Islet precursor cell (in vitro differentiated cells): ENCODE results near the gene SEPHS2.
"Not testable (repeated sequence)": the region's sequence is repeated elsewhere in the genome, so short reads cannot be mapped to it uniquely, and the experiment has no call there.

Experiments used
- DNase-seq: peaks from one replicate; pipeline ENCODE4 v3.0.0-alpha.2; 2018

The SEPHS2 gene

GRCh38 chr16:30461426-30461825, 15.8 kb upstream of the SEPHS2 start:
- DNase-seq, result not testable (repeated sequence)

DNA sequence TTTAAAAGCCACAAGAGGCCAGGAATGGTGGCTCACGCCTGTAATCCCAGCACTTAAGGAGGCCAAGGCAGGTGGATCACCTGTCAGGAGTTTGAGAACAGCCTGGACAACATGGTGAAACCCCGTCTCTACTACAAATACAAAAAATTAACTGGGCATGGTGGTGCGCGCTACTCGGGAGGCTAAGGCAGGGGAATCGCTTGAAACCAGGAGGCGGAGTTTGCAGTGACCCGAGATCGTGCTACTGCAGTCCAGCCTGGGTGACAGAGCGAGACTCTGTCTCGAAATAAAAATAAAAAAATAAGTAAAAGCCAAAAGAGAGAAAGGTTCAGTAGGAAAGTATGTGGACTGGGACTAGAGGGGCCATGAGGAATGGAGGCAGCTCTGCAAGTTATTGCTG, 13.8 kb upstream of the SEPHS2 start:
- DNase-seq, result no peak

DNA sequence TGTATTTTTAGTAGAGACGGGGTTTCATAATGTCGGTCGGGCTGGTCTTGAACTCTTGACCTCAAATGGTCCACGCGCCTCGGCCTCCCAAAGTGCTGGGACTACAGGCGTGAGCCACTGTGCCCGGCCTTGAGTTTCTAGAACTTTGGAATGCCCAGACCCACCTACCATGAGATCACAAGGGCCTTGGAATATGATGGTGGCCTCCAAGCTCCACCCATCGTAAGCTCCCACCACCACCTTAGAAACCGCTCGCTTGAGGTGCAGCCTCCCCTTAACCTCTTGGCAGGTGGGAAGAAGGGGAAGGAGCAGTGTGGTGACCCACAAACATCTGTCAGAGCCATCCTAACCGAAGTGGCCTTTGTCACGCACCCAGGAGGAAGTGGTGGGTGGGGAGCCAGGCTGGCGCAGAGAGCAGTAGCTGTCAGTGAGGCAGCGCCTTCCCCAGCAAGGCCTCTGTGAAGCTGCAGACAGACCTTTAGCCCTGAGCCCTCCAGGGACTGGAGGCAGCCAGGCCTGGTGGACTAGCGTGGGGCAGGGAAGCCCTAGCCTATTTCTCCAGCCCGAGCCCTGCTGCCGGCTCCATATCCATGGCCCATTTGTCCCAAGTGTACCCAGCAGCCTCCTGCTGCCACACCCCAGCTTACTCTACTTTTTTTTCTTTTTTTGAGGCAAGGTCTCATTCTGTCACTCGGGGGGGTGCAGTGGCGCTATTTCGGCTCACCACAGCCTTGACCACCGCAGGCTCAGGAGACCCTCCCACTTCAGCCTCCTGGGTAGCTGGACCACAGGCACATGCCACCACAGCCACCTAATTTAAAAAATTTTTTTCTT, 13.1 kb upstream of the SEPHS2 start:
- DNase-seq, result no peak

DNA sequence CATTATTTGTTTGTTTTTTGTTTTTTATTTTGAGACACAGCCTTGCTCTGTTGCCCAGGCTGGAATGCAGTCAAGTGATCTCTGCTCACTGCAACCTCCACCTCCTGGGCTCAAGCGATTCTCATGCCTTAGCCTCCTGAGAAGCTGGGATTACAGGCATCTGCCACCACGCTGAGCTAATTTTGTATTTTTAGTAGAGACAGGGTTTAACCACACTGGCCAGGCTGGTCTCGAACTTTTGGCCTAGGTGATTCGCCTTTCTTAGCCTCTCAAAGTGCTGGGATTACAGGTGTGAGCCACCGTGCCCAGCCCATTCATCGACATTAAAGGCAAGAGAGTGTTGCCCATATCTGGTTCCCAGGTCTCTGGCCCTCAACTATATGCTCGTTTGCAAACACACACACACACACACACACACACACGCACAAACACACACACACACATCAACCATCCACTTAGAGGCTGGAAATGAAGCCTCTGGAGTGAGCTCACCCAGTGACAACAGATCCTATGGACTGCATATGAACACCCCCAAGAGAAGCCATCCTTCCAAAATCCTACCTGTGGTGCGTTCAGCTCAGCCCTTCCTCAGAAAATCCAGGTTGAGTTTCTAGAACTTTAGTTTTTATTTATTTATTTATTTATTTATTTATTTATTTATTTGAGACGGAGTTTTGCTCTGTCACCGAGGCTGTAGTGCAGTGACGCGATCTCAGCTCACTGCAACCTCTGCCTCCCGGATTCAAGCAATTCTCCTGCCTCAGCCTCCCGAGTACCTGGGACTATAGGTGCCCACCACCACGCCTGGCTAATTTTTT, 12.3 kb upstream of the SEPHS2 start:
- no peak for DNase-seq

GRCh38 chr16:30457256-30457655, 11.6 kb upstream of the SEPHS2 start:
- no peak for DNase-seq

DNA sequence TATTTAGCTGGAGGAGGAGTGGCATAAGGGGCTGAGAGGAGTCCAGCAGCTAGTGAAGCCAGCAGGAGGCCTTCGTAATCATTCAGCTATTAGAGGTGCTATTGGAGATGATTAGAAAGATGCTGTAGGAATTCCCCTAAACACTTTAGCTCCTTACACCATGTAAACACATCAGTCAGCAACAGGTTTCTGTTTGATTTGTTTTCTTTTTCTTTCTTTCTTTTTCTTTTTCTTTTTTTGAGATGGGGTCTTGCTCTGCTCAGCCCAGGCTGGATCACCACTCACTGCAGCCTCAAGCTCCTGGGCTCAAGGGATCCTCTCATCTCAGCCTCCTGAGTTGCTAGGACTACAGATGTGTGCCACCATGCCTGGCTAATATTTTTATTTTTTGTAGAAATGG, 10.6 kb upstream of the SEPHS2 start:
- DNase-seq, result no peak

DNA sequence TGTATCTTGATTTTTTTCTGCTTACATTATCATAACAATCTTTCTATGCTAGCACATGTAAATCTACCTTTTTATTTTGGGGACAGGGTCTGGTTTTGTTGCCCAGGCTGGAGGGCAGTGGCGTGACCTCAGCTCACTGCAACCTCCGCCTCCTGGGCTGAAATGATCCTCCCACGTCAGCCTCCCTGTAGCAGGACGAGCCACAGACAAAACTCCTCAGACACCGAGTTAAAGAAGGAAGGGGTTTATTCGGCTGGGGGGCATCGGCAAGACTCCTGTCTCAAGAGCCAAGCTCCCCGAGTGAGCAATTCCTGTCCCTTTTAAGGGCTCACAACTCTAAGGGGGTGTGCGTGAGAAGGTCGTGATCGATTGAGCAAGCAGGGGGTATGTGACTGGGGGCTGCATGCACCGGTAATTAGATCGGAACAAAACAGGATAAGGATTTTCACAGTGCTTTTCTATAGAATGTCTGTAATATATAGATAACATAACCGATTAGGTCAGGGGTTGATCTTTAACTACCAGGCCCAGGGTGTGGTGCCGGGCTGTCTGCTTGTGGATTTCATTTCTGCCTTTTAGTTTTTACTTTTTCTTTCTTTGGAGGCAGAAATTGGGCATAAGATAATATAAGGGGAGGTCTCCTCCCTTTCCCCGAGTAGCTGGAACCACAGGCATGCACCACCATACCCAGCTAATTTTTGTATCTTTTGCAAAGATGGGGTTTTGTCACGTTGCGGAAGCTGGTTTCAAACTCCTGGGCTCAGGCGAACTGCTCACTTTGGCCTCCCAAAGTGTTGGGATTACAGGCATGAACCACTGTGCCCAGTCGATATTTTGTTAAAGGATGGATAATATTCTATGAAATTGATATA, 7.3 kb upstream of the SEPHS2 start:
- DNase-seq, result not testable (repeated sequence)

DNA sequence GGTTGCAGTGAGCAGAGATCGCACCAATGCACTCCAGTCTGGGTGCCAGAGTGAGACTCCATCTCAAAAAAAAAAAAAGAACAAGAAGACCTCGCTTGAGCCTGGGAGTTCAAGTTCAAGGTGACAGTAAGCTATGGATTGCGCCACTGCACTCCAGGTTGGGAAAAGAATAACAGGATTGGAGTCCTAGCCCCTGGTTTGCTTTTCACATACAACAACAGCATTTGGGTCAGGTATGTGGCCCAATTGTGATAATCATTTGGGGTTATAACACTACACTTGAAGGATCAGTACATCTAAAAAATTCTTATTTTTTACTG, 3.4 kb upstream of the SEPHS2 start:
- DNase-seq, result no peak

GRCh38 chr16:30447512-30448226, 2.0 kb upstream of the SEPHS2 start:
- DNase-seq, result no peak

GRCh38 chr16:30446203-30446595, 525 bp upstream of the SEPHS2 start:
- no peak for DNase-seq

GRCh38 chr16:30445149-30445407, 596 bp downstream of the SEPHS2 start:
- DNase-seq, result no peak

GRCh38 chr16:30444231-30445148, 1.2 kb downstream of the SEPHS2 start:
- DNase-seq, result no peak

DNA sequence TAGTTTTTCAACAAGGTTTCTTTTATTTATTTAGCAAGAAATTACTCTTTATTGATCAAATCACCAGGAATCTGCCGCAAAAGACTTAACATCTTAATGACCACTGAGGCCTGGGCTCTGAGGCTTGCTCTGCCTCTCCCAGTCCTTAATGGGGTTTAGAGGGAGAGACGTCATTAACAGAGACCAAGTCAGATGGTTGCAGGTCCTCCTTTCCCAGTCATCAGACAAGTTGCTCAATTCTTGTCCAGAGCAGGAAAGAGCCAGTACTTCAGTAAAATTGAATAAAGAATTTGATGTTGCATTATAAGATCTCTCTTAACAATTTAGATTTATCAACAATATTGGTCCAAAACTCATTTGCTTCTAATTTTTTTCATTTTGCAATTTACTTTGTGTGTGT, 2.0 kb downstream of the SEPHS2 start:
- no peak for DNase-seq

DNA sequence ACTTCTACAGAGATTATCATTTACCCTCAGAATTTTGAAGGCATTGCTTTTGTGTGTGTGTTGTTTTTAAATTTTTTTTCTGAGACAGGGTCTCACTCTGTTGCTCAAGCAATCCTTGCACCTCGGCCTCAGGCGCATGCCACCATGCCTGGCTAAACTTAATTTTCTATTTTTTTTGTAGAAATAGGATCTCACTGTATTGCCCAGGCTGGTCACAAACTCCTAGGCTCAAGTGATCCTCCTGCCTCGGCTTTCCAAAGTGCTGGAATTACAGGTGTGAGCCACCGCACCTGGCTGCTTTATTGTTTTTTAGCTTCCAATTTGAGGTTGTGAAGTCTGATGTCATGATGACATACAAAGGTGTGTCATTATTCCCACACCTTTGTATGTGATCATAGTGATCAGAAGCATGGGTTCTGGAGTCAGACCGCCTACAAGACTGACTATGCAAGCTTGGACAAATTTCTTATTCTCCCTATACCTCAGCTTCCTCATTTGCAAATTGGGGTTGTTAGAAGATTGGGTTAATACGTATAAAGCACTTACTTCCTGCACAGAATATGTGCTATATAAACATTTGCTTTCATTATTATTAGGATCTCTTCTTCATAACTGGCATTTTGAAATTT, 5.8 kb downstream of the SEPHS2 start:
- no peak for DNase-seq

DNA sequence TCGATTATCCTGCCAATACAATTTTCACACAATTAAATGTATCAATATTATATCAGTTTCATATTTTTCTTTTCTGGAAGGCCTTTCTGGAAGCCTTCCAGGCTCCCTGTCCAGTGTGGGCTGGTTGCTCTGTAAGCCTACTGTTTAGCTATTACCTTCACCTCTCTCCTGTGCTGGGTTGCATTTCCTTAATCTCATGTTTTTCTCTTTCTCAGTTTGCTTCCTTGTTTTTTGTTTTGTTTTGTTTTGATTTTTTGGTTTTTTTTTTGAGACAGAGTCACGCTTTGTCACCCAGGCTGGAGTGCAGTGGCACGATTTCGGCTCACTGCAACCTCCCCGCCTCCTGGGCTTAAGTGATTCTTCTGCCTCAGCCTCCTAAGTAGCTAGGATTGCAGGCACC, 6.8 kb downstream of the SEPHS2 start:
- DNase-seq, result no peak

DNA sequence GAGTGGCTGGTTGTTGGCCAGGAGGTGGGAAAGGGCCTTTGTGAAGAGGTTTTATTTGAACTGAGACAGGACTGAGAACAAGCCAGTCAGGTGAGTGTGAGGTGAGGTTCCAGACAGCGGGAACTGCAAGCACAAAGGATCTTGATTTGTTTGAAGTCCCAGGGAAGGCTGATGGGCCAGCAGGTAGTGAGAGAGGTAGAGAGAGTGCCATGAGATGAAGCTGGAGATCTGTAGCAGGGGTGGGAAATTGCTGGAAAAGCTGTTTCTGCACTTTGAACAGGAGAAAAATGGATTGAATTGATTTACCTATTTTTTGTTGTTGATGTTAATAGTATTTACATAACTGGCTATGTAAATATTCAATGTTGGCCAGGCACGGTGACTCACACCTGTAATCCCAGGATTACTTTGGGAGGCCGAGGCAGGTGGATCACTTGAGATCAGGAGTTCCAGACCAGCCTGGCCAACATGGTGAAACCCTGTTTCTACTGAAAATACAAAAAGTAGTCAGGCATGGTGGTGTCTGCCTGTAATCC, 8.1 kb downstream of the SEPHS2 start:
- DNase-seq, result no peak

DNA sequence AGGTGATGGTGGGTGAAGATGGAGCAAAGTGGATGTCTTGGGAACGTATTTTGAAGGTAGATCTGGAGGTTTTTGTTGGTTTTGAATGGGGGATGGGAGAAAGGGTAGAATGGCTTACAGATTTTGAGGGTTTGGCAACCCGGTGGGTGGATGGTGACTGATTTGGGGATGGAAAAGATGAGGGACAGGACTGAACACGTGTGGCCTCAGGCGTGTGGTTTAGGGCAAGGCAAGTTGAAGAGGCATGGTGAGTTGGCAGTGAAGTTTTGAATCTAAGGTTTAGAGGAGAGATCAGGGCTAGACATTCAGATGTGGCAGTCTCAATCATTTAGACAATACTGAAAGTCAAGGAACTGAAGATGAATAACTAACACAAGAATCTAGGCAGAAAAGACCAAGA, 10.8 kb downstream of the SEPHS2 start:
- no peak for DNase-seq

DNA sequence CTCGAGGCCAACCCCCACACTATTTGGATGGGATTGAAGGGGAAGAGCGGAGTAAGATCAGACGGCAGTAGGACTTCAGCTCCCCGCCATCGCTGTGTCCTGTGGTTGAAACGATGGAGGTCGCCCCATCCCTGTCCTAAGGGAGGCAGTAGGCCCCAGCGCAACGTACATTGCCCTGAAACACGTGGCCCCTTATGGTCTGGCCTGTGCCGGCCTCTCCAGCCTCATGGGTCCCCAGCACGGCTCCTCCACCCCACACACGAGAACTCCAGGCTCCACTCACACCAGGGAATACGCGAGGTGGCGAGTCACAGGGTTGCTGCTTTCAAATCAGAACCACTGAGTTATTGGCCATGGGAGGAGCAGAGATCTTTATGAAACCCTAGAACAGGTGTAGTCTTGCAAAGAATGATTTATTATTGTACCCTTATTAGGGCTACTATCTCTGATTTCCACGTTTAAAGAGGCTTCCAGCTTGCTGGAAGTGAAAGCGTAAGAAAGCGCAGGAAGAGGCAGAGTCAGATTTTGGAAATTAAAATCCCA, 15.2 kb downstream of the SEPHS2 start:
- no peak for DNase-seq

GRCh38 chr16:30429678-30430427, 15.8 kb downstream of the SEPHS2 start, which contains the start of gene DCTPP1:
DCTPP1 (minus strand) TSS chr16:30430030; CDS start chr16:30429980, 50 bp downstream.
- peak; percentile 98 for DNase-seq

DNA sequence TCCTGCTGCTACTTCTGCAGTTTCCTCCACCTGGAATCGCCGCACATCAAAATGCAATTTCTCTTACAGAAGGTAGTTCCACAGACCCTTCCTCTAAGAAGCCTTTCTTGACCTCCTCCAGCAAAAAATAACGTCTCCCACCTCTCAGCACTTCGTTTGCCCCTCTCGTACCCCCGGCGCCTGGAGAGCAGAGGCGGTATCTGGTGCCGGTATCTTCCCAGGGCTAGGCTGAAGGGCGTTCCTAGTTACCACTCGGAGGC, 16.3 kb downstream of the SEPHS2 start:
- no peak for DNase-seq
